BJ (cell line): Measurements from ENCODE around the gene SRPK3. TPM values are rescaled to one million over a fixed set of nuclear protein-coding genes. Genes with fewer than 3 reads are reported as not detected.
A peak's percentile ranks its signal among the peaks of the same experiment; 100 is the strongest.

Experiments
- CTCF ChIA-PET: fragments of 350-600 bp; formaldehyde crosslinking; extraction: SDS; loops from one replicate; lab custom pipeline; 2021; ENCODE audit warnings: antibody characterized with exemption, inconsistent platforms; lab: Yijun Ruan, JAX
- POLR2A ChIA-PET: fragments of 300-600 bp; sonication (Branson Sonifier 250); formaldehyde crosslinking; extraction: SDS; loops from one replicate; lab custom pipeline; 2021; ENCODE audit warnings: antibody characterized with exemption; lab: Charles Lee
- DNase-seq: peaks from one replicate; pipeline ENCODE4 v3.0.0-alpha.2; 2011; ENCODE audit warnings: low read depth
- H3K27me3 ChIP-seq: 2 replicates; pipeline ENCODE4 v1.6.0; 2011; ENCODE audit warnings: low read length; ENCODE audit not compliant: control insufficient read depth, insufficient read depth
- H3K36me3 ChIP-seq: 2 replicates; pipeline ENCODE4 v1.5.1; 2011; ENCODE audit warnings: low read length; ENCODE audit not compliant: control insufficient read depth, insufficient read depth
- H3K4me3 ChIP-seq: 2 replicates; pipeline ENCODE4 v1.5.1; 2011; ENCODE audit warnings: low read depth, mild to moderate bottlenecking, control low read depth, low read length
- CTCF ChIP-seq: IDR thresholded peaks from 2 replicates; pipeline ENCODE4 v1.5.1; 2011; ENCODE audit warnings: low read depth, mild to moderate bottlenecking, control low read depth, inconsistent platforms, low read length, moderate library complexity; ENCODE audit not compliant: insufficient read depth
- polyA plus RNA-seq: library from polyadenylated mRNA; depleted of rRNA; stranded (reverse); fragments of >200 nt; gene quantifications from 2 replicates; pipeline ENCODE4 v1.2.3, GENCODE V29; 2011

The SRPK3 gene
- polyA plus RNA-seq, 1 experiment: 1.1 TPM

GRCh38 chrX:153818571-153819383 is 37.9 kb downstream of the SRPK3 start:
- H3K36me3 ChIP-seq: no peaks in the 10 kb centered on the region
- ChIA-PET CTCF (no interaction called here), POLR2A (interaction anchor here (0.7 kb wide), 1 partner anchor 221 kb away, joined by 12 read pairs; no protein-coding TSS in a partner anchor)
- no peak for DNase-seq
- no peak for TF ChIP-seq CTCF
- peak overlapping the region; percentile 38 for H3K4me3 ChIP-seq
- H3K27me3 ChIP-seq: 0 out of 2 replicates have a peak, but pooled peaks cover 2% of the 10 kb centered on the region

GRCh38 chrX:153819384-153820040 is 38.7 kb downstream of the SRPK3 start:
- ChIA-PET CTCF (no interaction called here), POLR2A (no interaction called here)
- Histone ChIP-seq H3K36me3 (no peaks in the 10 kb centered on the region), H3K4me3 (peak overlapping the region; percentile 38), H3K27me3 (0 out of 2 replicates have a peak, but pooled peaks cover 2% of the 10 kb centered on the region)
- TF ChIP-seq CTCF: no peak
- DNase-seq: no peak

GRCh38 chrX:153820601-153821000 is 39.8 kb downstream of the SRPK3 start:
- POLR2A ChIA-PET: no interaction called here
- CTCF ChIA-PET: no interaction called here
- no peak overlapping the region for H3K4me3 ChIP-seq
- H3K27me3 ChIP-seq: 0 out of 2 replicates have a peak, but pooled peaks cover 2% of the 10 kb centered on the region
- no peak for TF ChIP-seq CTCF
- no peaks in the 10 kb centered on the region for H3K36me3 ChIP-seq
- DNase-seq: no peak

- H3K4me3 ChIP-seq: no peak overlapping the region
- no peak for TF ChIP-seq CTCF
- CTCF ChIA-PET: no interaction called here
- no peaks in the 10 kb centered on the region for H3K36me3 ChIP-seq
- POLR2A ChIA-PET: no interaction called here
- no peak for DNase-seq
- H3K27me3 ChIP-seq: 0 out of 2 replicates have a peak, but pooled peaks cover 2% of the 10 kb centered on the region
Measured at GRCh38 chrX:153821066-153821465, 40.2 kb downstream of the SRPK3 start.

- ChIA-PET POLR2A (no interaction called here), CTCF (no interaction called here)
- Histone ChIP-seq H3K4me3 (no peak overlapping the region), H3K27me3 (0 out of 2 replicates have a peak, but pooled peaks cover 2% of the 10 kb centered on the region), H3K36me3 (no peaks in the 10 kb centered on the region)
- no peak for DNase-seq
- TF ChIP-seq CTCF: no peak
Measured at GRCh38 chrX:153824348-153824747, 43.5 kb downstream of the SRPK3 start.
